HepG2 (cell line): ENCODE results near the gene PKM. TPM values are rescaled to one million over a fixed set of nuclear protein-coding genes. Genes with fewer than 3 reads are reported as not detected.

ENCODE experiments used
- ATAC-seq: fragments of 200-7000 bp; cut with Tn5 transposase; 3 replicates; pipeline ENCODE4 v1.9.1; 2020; ENCODE audit warnings: mild to moderate bottlenecking, moderate library complexity
- BruUV-seq: library from RNA; stranded (reverse); fragments of 400-500 nt; replicated peaks from 2 replicates; lab custom pipeline; 2021; lab: Mats Ljungman, UMichigan
- CTCF ChIA-PET: fragments of 300-600 bp; formaldehyde crosslinking; extraction: SDS; loops from one replicate; lab custom pipeline; 2021; ENCODE audit warnings: low total read pairs, inconsistent platforms, low intra/inter-chr PET ratio; lab: Yijun Ruan, JAX
- POLR2A ChIA-PET: fragments of 350-600 bp; sonication (Branson Sonifier 250); formaldehyde crosslinking; loops from one replicate; lab custom pipeline; 2020; ENCODE audit warnings: antibody characterized with exemption, inconsistent platforms; lab: Yijun Ruan, JAX
- DNase-seq: peaks from one replicate; pipeline ENCODE4 v3.0.0-alpha.2; 2015; ENCODE audit warnings: low spot score
- FAIRE-seq: peaks from 3 replicates; lab custom pipeline; 2011; peaks lifted over from hg19 to GRCh38; lab: Jason Lieb, UNC
- H2AFZ ChIP-seq: one replicate; pipeline ENCODE4 v1.6.1; 2011; ENCODE audit warnings: low read length, inconsistent platforms
- H3K27ac ChIP-seq: fragments of 300-600 bp; 3 replicates; pipeline ENCODE4 v1.8.0; 2011; ENCODE audit warnings: mixed run types, mild to moderate bottlenecking, mixed read lengths, low read length, inconsistent platforms; ENCODE audit not compliant: insufficient read depth; ENCODE audit errors: extremely low read length
- H3K27me3 ChIP-seq, 2 experiments: fragments of 200-600 bp in 1 of 2; 2 replicates in 1 of 2; 3 replicates in 1 of 2; pipeline versions ENCODE4 v1.6.0 to v1.8.0; 2011; ENCODE audit warnings: low read length in 2 of 2, mild to moderate bottlenecking in 2 of 2, moderate library complexity in 2 of 2, inconsistent platforms in 1 of 2; ENCODE audit not compliant: insufficient read depth in 2 of 2, control insufficient read depth in 1 of 2
- H3K36me3 ChIP-seq, 2 experiments: fragments of 200-600 bp in 1 of 2; replicated peaks in 1 of 2; 2 replicates in 1 of 2; 3 replicates in 1 of 2; pipeline versions ENCODE4 v1.5.1 to v1.8.0; 2011; ENCODE audit warnings: low read length in 2 of 2, inconsistent platforms in 1 of 2; ENCODE audit not compliant: insufficient read depth in 2 of 2, control insufficient read depth in 1 of 2
- H3K4me1 ChIP-seq: 2 replicates; pipeline ENCODE4 v1.5.1; 2012; ENCODE audit warnings: low read length, inconsistent platforms; ENCODE audit not compliant: insufficient read depth
- H3K4me2 ChIP-seq: 2 replicates; pipeline ENCODE4 v1.6.0; 2011; ENCODE audit warnings: low read depth, low read length, inconsistent platforms
- H3K4me3 ChIP-seq, 3 experiments: fragments of 200-600 bp in 1 of 3; sonication (generic), shearing (Covaris generic) in 1 of 3; replicated peaks in 1 of 3; 2 replicates each; pipeline ENCODE4 v1.5.1; 2011 to 2016; ENCODE audit warnings: low read length in 3 of 3, inconsistent platforms in 2 of 3, low read depth in 2 of 3, mild to moderate bottlenecking in 2 of 3, control low read depth in 1 of 3, mixed read lengths in 1 of 3; ENCODE audit not compliant: insufficient read depth in 1 of 3
- H3K79me2 ChIP-seq: one replicate; pipeline ENCODE4 v1.6.1; 2011; ENCODE audit warnings: low read length, inconsistent platforms; ENCODE audit not compliant: insufficient read depth
- H3K9ac ChIP-seq: 2 replicates; pipeline ENCODE4 v1.6.0; 2011; ENCODE audit warnings: mild to moderate bottlenecking, low read depth, low read length, inconsistent platforms; ENCODE audit not compliant: insufficient read depth
- H3K9me3 ChIP-seq: 2 replicates; pipeline ENCODE4 v1.5.1; 2012; ENCODE audit warnings: mild to moderate bottlenecking, low read length
- H4K20me1 ChIP-seq: 2 replicates; pipeline ENCODE4 v1.6.0; 2011; ENCODE audit warnings: inconsistent platforms, mild to moderate bottlenecking, low read length, moderate library complexity; ENCODE audit not compliant: insufficient read depth
- KLF13 ChIP-seq: sonication (generic); formaldehyde crosslinking; IDR thresholded peaks from 2 replicates; pipeline ENCODE4 v1.4.0; 2020; ENCODE audit warnings: mild to moderate bottlenecking, missing genetic modification reagents
- MAZ ChIP-seq, 2 experiments: sonication (generic) in 1 of 2; formaldehyde crosslinking in 1 of 2; IDR thresholded peaks; 2 replicates each; pipeline versions ENCODE4 v1.5.0 to v1.6.1; 2012 to 2020; ENCODE audit warnings: low read depth in 2 of 2, mild to moderate bottlenecking in 2 of 2, borderline replicate concordance in 1 of 2, improper control_type of control experiment in 1 of 2, low read length in 1 of 2, missing genetic modification reagents in 1 of 2, moderate library complexity in 1 of 2
- NR0B2 ChIP-seq: sonication (generic); formaldehyde crosslinking; IDR thresholded peaks from 2 replicates; pipeline ENCODE4 v1.4.0; 2020; ENCODE audit warnings: mild to moderate bottlenecking, missing genetic modification reagents
- RBFOX2 ChIP-seq: fragments of 200-400 bp; formaldehyde crosslinking; IDR thresholded peaks from 2 replicates; pipeline ENCODE4 v1.6.1; 2017; ENCODE audit warnings: low read depth, mild to moderate bottlenecking, low read length
- SMARCE1 ChIP-seq: fragments of 450-650 bp; IDR thresholded peaks from 2 replicates; pipeline ENCODE4 v1.6.1; 2017; ENCODE audit warnings: borderline replicate concordance
- XRCC5 ChIP-seq: fragments of 200-400 bp; formaldehyde crosslinking; optimal IDR thresholded peaks from 2 replicates; pipeline ENCODE3; 2017; ENCODE audit warnings: mild to moderate bottlenecking, low read length
- ZNF121 ChIP-seq: sonication (generic); formaldehyde crosslinking; IDR thresholded peaks from 2 replicates; pipeline ENCODE4 v1.5.0; 2020; ENCODE audit warnings: mild to moderate bottlenecking, missing genetic modification reagents
- ZNF337 ChIP-seq: sonication (generic); formaldehyde crosslinking; IDR thresholded peaks from 2 replicates; pipeline ENCODE4 v1.5.1; 2020; ENCODE audit warnings: missing genetic modification reagents, low read depth, mild to moderate bottlenecking, borderline replicate concordance
- ZNF616 ChIP-seq: sonication (generic); formaldehyde crosslinking; IDR thresholded peaks from 2 replicates; pipeline ENCODE4 v1.5.0; 2020; ENCODE audit warnings: low read depth, mild to moderate bottlenecking, missing genetic modification reagents
- ZNF839 ChIP-seq: sonication (generic); formaldehyde crosslinking; IDR thresholded peaks from 2 replicates; pipeline ENCODE4 v1.4.0; 2020; ENCODE audit warnings: missing genetic modification reagents, mild to moderate bottlenecking, borderline replicate concordance
- WGBS: methylation state at CpG from one replicate; pipeline ENCODE4 v1.1.6; 2017; ENCODE audit warnings: low lambda C conversion rate; 5-methylcytosine and 5-hydroxymethylcytosine counted together
- in situ Hi-C: cut with HindIII; loops from 2 replicates; pipeline ENCODE4 v1.10.0; 2017; ENCODE audit warnings: low pct_unique_long_range_greater_than_20kb; ENCODE audit not compliant: extremely low pct_ligation_motif_present
- intact Hi-C: fragments of 100-400 bp; cut with micrococcal nuclease; formaldehyde crosslinking; loops from one replicate; pipeline ENCODE4 v1.10.0; 2022; ENCODE audit not compliant: unreplicated experiment
- polyA plus RNA-seq, 8 experiments: library from polyadenylated mRNA; depleted of rRNA in 3 of 8; stranded (reverse) in 7 of 8; unstranded in 1 of 8; fragments of >200 nt; fragmentation: Illumina TruSeq in 4 of 8; extraction: Trizol in 4 of 8; gene quantifications; 2 replicates each; pipeline versions ENCODE4 v1.2.1 to v1.2.3, GENCODE V29; 2011 to 2016; ENCODE audit warnings: low read depth in 4 of 8, missing spikeins in 1 of 8, mixed read lengths in 1 of 8; ENCODE audit not compliant: insufficient read depth in 1 of 8
- total RNA-seq, 5 experiments: library from RNA; depleted of rRNA; stranded (reverse); fragments of >200 nt; fragmentation: Illumina TruSeq; extraction: Trizol; gene quantifications; 2 replicates each; pipeline ENCODE4 v1.2.3, GENCODE V29; 2016; ENCODE audit warnings: low read depth in 1 of 5
- TF ChIP-seq, protein P1 (sequence below): sonication (generic); formaldehyde crosslinking; IDR thresholded peaks from 2 replicates; pipeline ENCODE4 v1.4.0; 2020; ENCODE audit warnings: missing genetic modification reagents
- TF ChIP-seq, protein P2 (sequence below): sonication (generic); formaldehyde crosslinking; IDR thresholded peaks from 2 replicates; pipeline ENCODE4 v1.8.1; 2022; ENCODE audit warnings: low read depth, mild to moderate bottlenecking, missing genetic modification reagents

PKM gene
- total and polyA plus RNA-seq, 2 of the 13 experiments (the other 11 are each of a cell fraction or from before 2014, with no cell fraction given): 488 to 780 TPM

DNA sequence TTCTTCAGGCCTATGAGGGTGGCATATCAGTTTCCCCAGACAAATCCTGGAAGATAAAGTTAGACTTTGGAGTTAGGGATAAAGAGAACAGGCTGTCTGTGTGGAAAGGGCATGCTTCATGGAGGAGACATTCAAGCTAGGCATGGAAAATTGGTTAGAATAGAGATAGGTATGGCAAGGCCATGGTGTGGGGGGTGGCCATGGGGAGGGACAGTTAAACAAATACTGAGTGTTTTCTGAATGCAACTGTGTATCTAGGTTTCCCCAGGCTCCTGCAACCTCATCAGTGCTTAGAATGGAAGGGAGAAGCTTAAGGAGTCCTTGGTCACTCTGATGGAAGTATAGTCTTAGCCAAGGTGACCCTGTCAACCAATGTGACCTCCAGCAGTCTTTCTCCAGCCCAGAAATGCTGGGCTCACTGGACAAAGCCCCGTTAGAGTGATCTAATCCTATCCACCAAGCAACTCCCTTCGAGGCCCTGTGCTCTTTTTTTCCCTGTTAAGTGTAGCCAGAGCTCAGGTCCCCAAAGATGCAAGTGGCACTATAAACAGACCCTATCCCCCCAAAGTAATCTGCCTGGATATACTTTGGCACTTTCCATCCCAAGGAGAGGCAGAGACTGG is 5.5 kb upstream of the PKM start:
- Histone ChIP-seq H4K20me1 (no peaks in the 10 kb centered on the region), H3K27ac (peak overlapping the region; percentile 36), H3K27me3 (no peaks in the 10 kb centered on the region), H3K4me1 (peaks cover 57% of the 10 kb centered on the region), H3K4me2 (peak overlapping the region; percentile 72), H3K9ac (no peak overlapping the region; the same call in 1 of the 2 replicates), H2AFZ (no peak overlapping the region), H3K79me2 (peaks cover 4% of the 10 kb centered on the region), H3K4me3 (peak overlapping the region in 2 of 3 experiments; percentile 16 to 43; a peak in 1 of 6 replicates), H3K9me3 (no peaks in the 10 kb centered on the region), H3K36me3 (no peaks in the 10 kb centered on the region)
- in situ Hi-C loops: no loop called here
- 33% methylated on average over 2 of the region's 2 CpGs for WGBS
- POLR2A ChIA-PET: interaction anchor here (1.8 to 2.0 kb wide), 2 partner anchors 9 to 26 kb away, joined by 6 to 9 read pairs; no protein-coding TSS in a partner anchor
- 0 out of 2 replicates have a peak, but pooled peaks have one; percentile 0 for TF ChIP-seq RBFOX2
- no peak for TF ChIP-seq ZNF616 (CRISPR knock-in tag)
- TF ChIP-seq, protein P1, sequence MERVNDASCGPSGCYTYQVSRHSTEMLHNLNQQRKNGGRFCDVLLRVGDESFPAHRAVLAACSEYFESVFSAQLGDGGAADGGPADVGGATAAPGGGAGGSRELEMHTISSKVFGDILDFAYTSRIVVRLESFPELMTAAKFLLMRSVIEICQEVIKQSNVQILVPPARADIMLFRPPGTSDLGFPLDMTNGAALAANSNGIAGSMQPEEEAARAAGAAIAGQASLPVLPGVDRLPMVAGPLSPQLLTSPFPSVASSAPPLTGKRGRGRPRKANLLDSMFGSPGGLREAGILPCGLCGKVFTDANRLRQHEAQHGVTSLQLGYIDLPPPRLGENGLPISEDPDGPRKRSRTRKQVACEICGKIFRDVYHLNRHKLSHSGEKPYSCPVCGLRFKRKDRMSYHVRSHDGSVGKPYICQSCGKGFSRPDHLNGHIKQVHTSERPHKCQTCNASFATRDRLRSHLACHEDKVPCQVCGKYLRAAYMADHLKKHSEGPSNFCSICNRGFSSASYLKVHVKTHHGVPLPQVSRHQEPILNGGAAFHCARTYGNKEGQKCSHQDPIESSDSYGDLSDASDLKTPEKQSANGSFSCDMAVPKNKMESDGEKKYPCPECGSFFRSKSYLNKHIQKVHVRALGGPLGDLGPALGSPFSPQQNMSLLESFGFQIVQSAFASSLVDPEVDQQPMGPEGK: peak; percentile 64
- ATAC-seq (no peak), FAIRE-seq (no peak), DNase-seq (no peak)
- BruUV-seq: no TSS peak
- intact Hi-C loops: no loop called here
- CTCF ChIA-PET: no interaction called here

DNA sequence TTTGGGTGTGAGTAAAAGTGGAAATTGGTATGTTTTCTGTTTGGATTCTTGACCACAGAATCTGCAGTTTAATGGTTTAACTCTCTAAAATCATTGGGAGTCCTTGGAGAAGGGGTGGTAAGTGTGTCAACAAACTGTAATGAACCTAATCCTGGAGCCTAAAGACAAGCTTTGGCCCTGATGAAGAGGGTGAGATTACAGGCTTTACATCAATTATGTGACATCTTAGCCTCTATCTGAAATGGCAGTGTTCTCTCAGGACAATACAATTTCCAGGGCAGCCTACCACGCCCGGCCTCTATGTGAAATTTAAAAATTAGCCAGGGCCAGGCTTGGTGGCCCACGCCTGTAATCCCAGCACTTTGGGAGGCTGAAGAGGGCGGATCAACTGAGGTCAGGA is 4.3 kb upstream of the PKM start:
- intact Hi-C loops: no loop called here
- no TSS peak for BruUV-seq
- no peaks in the 10 kb centered on the region for H3K36me3 ChIP-seq
- DNase-seq: no peak
- peaks cover 12% of the 10 kb centered on the region for H3K79me2 ChIP-seq
- H3K4me2 ChIP-seq: no peak overlapping the region
- H4K20me1 ChIP-seq: no peaks in the 10 kb centered on the region
- no peak for FAIRE-seq
- no peak overlapping the region for H3K4me3 ChIP-seq
- ATAC-seq: no peak
- H3K4me1 ChIP-seq: peaks cover 57% of the 10 kb centered on the region
- no peak overlapping the region for H3K27ac ChIP-seq
- H3K27me3 ChIP-seq: no peaks in the 10 kb centered on the region; a peak in 1 of 5 replicates
- ChIA-PET POLR2A (no interaction called here), CTCF (no interaction called here)
- no peak overlapping the region for H3K9ac ChIP-seq
- WGBS: 76% methylated on average over 4 of the region's 4 CpGs
- H3K9me3 ChIP-seq: no peaks in the 10 kb centered on the region
- in situ Hi-C loops: no loop called here
- no peak overlapping the region for H2AFZ ChIP-seq
- TF ChIP-seq ZNF121 (CRISPR knock-in tag) (no peak), ZNF839 (CRISPR knock-in tag) (no peak), ZNF337 (CRISPR knock-in tag) (no peak), NR0B2 (CRISPR knock-in tag) (no peak), MAZ (IDR thresholded peaks at IDR 0.05; ENCODE audit: borderline replicate concordance, low read depth, low read length) (no peak), MAZ (CRISPR knock-in tag; IDR thresholded peaks at IDR 0.05; ENCODE audit: low read depth) (no peak), XRCC5 (no peak), SMARCE1 (no peak), KLF13 (CRISPR knock-in tag) (no peak)
- TF ChIP-seq, protein P2, sequence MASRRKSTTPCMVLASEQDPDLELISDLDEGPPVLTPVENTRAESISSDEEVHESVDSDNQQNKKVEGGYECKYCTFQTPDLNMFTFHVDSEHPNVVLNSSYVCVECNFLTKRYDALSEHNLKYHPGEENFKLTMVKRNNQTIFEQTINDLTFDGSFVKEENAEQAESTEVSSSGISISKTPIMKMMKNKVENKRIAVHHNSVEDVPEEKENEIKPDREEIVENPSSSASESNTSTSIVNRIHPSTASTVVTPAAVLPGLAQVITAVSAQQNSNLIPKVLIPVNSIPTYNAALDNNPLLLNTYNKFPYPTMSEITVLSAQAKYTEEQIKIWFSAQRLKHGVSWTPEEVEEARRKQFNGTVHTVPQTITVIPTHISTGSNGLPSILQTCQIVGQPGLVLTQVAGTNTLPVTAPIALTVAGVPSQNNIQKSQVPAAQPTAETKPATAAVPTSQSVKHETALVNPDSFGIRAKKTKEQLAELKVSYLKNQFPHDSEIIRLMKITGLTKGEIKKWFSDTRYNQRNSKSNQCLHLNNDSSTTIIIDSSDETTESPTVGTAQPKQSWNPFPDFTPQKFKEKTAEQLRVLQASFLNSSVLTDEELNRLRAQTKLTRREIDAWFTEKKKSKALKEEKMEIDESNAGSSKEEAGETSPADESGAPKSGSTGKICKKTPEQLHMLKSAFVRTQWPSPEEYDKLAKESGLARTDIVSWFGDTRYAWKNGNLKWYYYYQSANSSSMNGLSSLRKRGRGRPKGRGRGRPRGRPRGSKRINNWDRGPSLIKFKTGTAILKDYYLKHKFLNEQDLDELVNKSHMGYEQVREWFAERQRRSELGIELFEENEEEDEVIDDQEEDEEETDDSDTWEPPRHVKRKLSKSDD: no peak
